SK-N-MC (cell line): Measurements from ENCODE around the gene SCN3B.

ENCODE experiments used
- EZH2 ChIP-seq: fragments of 200-600 bp; sonication (generic); IDR thresholded peaks from one replicate; pipeline ENCODE4 v1.6.1; 2017; ENCODE audit warnings: antibody characterized with exemption
- FOXP2 ChIP-seq: optimal IDR thresholded peaks from 2 replicates; pipeline ENCODE3; 2011; ENCODE audit warnings: mild to moderate bottlenecking, moderate library complexity; ENCODE audit not compliant: insufficient read depth; ENCODE audit errors: extremely low read length, control extremely low read depth
- POLR2AphosphoS5 ChIP-seq: IDR thresholded peaks from 2 replicates; pipeline ENCODE4 v1.6.1; 2012; ENCODE audit warnings: mild to moderate bottlenecking, low read depth, low read length, borderline replicate concordance

- TF ChIP-seq POLR2AphosphoS5 (no peak), EZH2 (no peak), FOXP2 (no peak)
Measured at GRCh38 chr11:123677510-123677909, 23.1 kb upstream of the SCN3B start.
